Thoracic aorta (tissue), 2 donors: ENCODE measurements around the gene DLGAP1. TPM values are rescaled to one million over a fixed set of nuclear protein-coding genes. Genes with fewer than 3 reads are reported as not detected.

Source experiments
- ATAC-seq: fragments of 150-250 bp; one replicate; pipeline ENCODE4 v1.8.0; 2017; ENCODE audit warnings: low read depth; ENCODE audit not compliant: insufficient number of reproducible peaks, low FRiP score
- DNase-seq: peaks from one replicate; pipeline ENCODE4 v3.0.0-alpha.2; 2020; ENCODE audit warnings: low spot score
- H3K27ac ChIP-seq, 2 donors: fragments of 200-600 bp; sonication (generic); 1 replicate in 1 of 2; 2 replicates in 1 of 2; pipeline ENCODE4 v1.5.1; 2016; ENCODE audit warnings: mild to moderate bottlenecking in 2 of 2, moderate library complexity in 2 of 2
- H3K27me3 ChIP-seq: fragments of 200-600 bp; sonication (generic); replicated peaks from 2 replicates; pipeline ENCODE4 v1.6.0; 2016; ENCODE audit warnings: mild to moderate bottlenecking; ENCODE audit not compliant: insufficient read depth
- H3K36me3 ChIP-seq: fragments of 200-600 bp; sonication (generic); one replicate; pipeline ENCODE4 v1.5.1; 2016
- H3K4me1 ChIP-seq, 2 donors: fragments of 200-600 bp; sonication (generic); 1 replicate in 1 of 2; 2 replicates in 1 of 2; pipeline versions ENCODE4 v1.5.1 to v1.6.0; 2016; ENCODE audit warnings: low read depth in 2 of 2, mild to moderate bottlenecking in 1 of 2; ENCODE audit not compliant: control insufficient read depth in 1 of 2
- H3K4me3 ChIP-seq: fragments of 200-600 bp; sonication (generic); 2 replicates; pipeline ENCODE4 v1.5.1; 2016; ENCODE audit warnings: mild to moderate bottlenecking
- H3K9me3 ChIP-seq: fragments of 200-600 bp; sonication (generic); 2 replicates; pipeline ENCODE4 v1.5.1; 2016
- CTCF ChIP-seq: fragments of 200-600 bp; sonication (generic); IDR thresholded peaks from one replicate; pipeline ENCODE4 v1.5.1; 2019; ENCODE audit warnings: antibody characterized with exemption
- total RNA-seq, 2 donors: library from RNA; depleted of rRNA; stranded (reverse); fragments of >200 nt; gene quantifications; one replicate each; pipeline versions ENCODE4 v1.1.0 to v1.2.3, GENCODE V29; 2016

DLGAP1 gene
- total RNA-seq, 2 donors from 2014 or later: 7.3 to 19.0 TPM

- H3K27me3 ChIP-seq: no peaks in the 10 kb centered on the region
- DNase-seq (no peak), ATAC-seq (no peak)
- H3K4me3 ChIP-seq: no peak overlapping the region
- peaks cover 7 to 31% of the 10 kb centered on the region in 2 donors for H3K4me1 ChIP-seq
- peak overlapping the region in 1 of 2 donors; percentile 27 for H3K27ac ChIP-seq
- no peaks in the 10 kb centered on the region for H3K36me3 ChIP-seq
- H3K9me3 ChIP-seq: no peaks in the 10 kb centered on the region
- TF ChIP-seq CTCF: no peak
Observed at GRCh38 chr18:3906116-3906750, 548.9 kb downstream of the DLGAP1 start.

- no peak for TF ChIP-seq CTCF
- Histone ChIP-seq H3K4me3 (no peak overlapping the region), H3K9me3 (no peaks in the 10 kb centered on the region), H3K27ac (no peak overlapping the region), H3K36me3 (no peaks in the 10 kb centered on the region), H3K27me3 (no peaks in the 10 kb centered on the region), H3K4me1 (peaks cover 3 to 25% of the 10 kb centered on the region in 2 donors)
- ATAC-seq (no peak), DNase-seq (no peak)
Observed at GRCh38 chr18:3903337-3903736, 551.8 kb downstream of the DLGAP1 start.

GRCh38 chr18:3902676-3903075 is 552.4 kb downstream of the DLGAP1 start:
- H3K27me3 ChIP-seq: no peaks in the 10 kb centered on the region
- no peak for ATAC-seq
- no peaks in the 10 kb centered on the region for H3K36me3 ChIP-seq
- no peak overlapping the region for H3K27ac ChIP-seq
- peaks cover 3 to 18% of the 10 kb centered on the region in 2 donors for H3K4me1 ChIP-seq
- TF ChIP-seq CTCF: no peak
- H3K4me3 ChIP-seq: no peak overlapping the region
- DNase-seq: no peak
- no peaks in the 10 kb centered on the region for H3K9me3 ChIP-seq

- no peak for TF ChIP-seq CTCF
- Histone ChIP-seq H3K4me3 (no peak overlapping the region), H3K9me3 (no peaks in the 10 kb centered on the region), H3K27ac (no peak overlapping the region), H3K27me3 (no peaks in the 10 kb centered on the region), H3K4me1 (peaks cover 3 to 9% of the 10 kb centered on the region in 2 donors), H3K36me3 (no peaks in the 10 kb centered on the region)
- ATAC-seq (no peak), DNase-seq (no peak)
Observed at GRCh38 chr18:3901811-3902210, 553.3 kb downstream of the DLGAP1 start.

GRCh38 chr18:3901042-3901441 is 554.1 kb downstream of the DLGAP1 start:
- DNase-seq (no peak), ATAC-seq (no peak)
- no peak for TF ChIP-seq CTCF
- Histone ChIP-seq H3K9me3 (no peaks in the 10 kb centered on the region), H3K27ac (no peak overlapping the region), H3K4me3 (no peak overlapping the region), H3K4me1 (peaks cover 0 to 4% of the 10 kb centered on the region in 2 donors), H3K36me3 (no peaks in the 10 kb centered on the region), H3K27me3 (no peaks in the 10 kb centered on the region)
